ENCODE measurements around the gene HS3ST3A1.
"Not testable (repeated sequence)": the region's sequence is repeated elsewhere in the genome, so short reads cannot be mapped to it uniquely, and the experiment has no call there.

HS3ST3A1 gene

DNA sequence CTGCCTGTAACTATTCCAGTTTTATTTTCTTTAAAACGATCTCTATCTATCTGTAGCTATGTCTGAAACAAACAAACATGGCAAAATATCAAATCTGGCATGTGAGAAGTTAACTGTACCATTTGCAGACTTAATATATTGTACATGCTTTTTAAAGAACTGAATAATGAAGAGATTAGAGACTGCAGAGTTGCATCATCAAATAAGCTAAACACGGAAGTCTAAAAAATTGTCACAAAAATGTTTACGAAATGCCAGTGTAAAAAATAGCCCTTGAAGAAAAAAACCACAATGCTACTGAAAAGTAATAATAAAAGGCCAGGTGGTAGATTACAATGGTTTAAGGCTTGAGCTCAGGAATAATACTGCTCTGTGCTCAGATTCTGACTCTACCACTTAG, 43.1 kb downstream of the HS3ST3A1 start:
- in situ Hi-C loops (cut with HindIII; ENCODE audit: low sequenced_read_pairs) = no loop called here
- TF ChIP-seq CTCF (IDR thresholded peaks at IDR 0.05; ENCODE audit: low read depth, low read length, missing control alignments) = no peak
- no peak for DNase-seq (ENCODE audit: low read depth)
- no peak overlapping the region for H3K4me3 ChIP-seq (ENCODE audit: low read depth, low read length)

- no peak overlapping the region for H3K4me3 ChIP-seq (ENCODE audit: low read depth, low read length)
- DNase-seq (ENCODE audit: low read depth) = no peak
- TF ChIP-seq CTCF (IDR thresholded peaks at IDR 0.05; ENCODE audit: low read depth, low read length, missing control alignments) = no peak
- in situ Hi-C loops (cut with HindIII; ENCODE audit: low sequenced_read_pairs) = no loop called here
These were observed 44.7 kb downstream of the HS3ST3A1 start for GRCh38 chr17:13557077-13557476.

GRCh38 chr17:13554231-13554630, 47.5 kb downstream of the HS3ST3A1 start:
- DNase-seq (ENCODE audit: low read depth) = no peak
- no peak overlapping the region for H3K4me3 ChIP-seq (ENCODE audit: low read depth, low read length)
- in situ Hi-C loops (cut with HindIII; ENCODE audit: low sequenced_read_pairs) = no loop called here
- no peak for TF ChIP-seq CTCF (IDR thresholded peaks at IDR 0.05; ENCODE audit: low read depth, low read length, missing control alignments)

DNA sequence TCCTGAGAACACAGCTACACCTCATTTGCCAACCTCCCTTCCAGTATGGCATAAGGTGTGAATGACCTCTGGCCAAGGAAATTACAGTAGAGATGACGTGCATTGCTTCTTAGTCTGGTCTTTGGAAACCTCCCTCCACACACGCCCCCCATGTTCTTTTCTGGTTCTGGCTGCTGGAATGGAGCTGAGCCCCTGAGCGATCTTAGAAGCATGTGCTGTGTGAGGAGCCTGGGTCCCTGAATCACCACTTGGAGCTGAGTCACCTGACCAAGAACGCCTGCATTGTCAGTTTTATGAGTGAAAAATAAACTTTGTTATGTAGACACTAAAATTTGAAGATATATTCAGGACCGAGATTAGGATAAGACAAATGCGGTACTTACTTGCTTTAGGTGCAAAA, 51.4 kb downstream of the HS3ST3A1 start:
- no peak overlapping the region for H3K4me3 ChIP-seq (ENCODE audit: low read depth, low read length)
- DNase-seq (ENCODE audit: low read depth) = no peak
- no peak for TF ChIP-seq CTCF (IDR thresholded peaks at IDR 0.05; ENCODE audit: low read depth, low read length, missing control alignments)
- in situ Hi-C loops (cut with HindIII; ENCODE audit: low sequenced_read_pairs) = no loop called here

DNA sequence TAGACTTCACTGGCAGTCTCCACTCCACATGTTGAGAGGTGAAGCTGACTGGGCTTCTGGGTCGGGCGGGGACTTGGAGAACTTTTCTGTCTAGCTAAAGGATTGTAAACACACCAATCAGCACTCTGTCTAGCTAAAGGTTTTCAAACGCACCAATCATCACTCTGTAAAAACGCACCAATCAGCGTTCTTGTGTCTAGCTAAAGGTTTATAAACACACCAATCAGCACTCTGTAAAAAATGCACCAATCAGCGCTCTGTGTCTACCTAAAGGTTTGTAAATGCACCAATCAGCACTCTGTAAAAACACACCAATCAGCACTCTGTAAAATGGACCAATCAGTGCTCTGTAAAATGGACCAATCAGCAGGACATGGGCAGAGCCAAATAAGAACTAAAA, 53.2 kb downstream of the HS3ST3A1 start:
- in situ Hi-C loops (cut with HindIII; ENCODE audit: low sequenced_read_pairs); DNase-seq (ENCODE audit: low read depth); H3K4me3 ChIP-seq (ENCODE audit: low read depth, low read length): not testable (repeated sequence)

DNA sequence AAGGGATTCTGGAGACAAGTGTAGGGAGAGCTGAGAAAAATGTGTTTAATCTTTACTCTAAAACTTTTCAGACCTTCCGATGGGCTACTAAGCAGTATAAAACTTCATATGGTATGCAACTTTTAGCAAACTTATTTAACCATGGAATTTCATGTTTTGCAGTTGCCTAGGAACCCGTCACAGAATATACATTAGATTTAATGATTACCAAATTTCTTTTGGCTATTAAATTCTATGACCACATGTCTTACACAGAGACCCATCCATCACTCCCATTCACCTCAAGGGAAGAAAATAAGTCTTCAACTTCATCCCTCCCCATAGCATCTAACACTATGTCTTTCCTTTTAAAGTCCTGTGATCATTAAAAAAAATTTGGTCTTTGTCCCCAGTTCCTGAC, 54.9 kb downstream of the HS3ST3A1 start:
- in situ Hi-C loops (cut with HindIII; ENCODE audit: low sequenced_read_pairs) = no loop called here
- H3K4me3 ChIP-seq (ENCODE audit: low read depth, low read length) = no peak overlapping the region
- TF ChIP-seq CTCF (IDR thresholded peaks at IDR 0.05; ENCODE audit: low read depth, low read length, missing control alignments) = no peak
- no peak for DNase-seq (ENCODE audit: low read depth)

GRCh38 chr17:13545941-13546340, 55.8 kb downstream of the HS3ST3A1 start:
- no peak overlapping the region for H3K4me3 ChIP-seq (ENCODE audit: low read depth, low read length)
- TF ChIP-seq CTCF (IDR thresholded peaks at IDR 0.05; ENCODE audit: low read depth, low read length, missing control alignments) = no peak
- in situ Hi-C loops (cut with HindIII; ENCODE audit: low sequenced_read_pairs) = no loop called here
- DNase-seq (ENCODE audit: low read depth) = no peak
